BE2C (cell line): ENCODE measurements around the gene TXNDC2. TPM values are rescaled to one million over a fixed set of nuclear protein-coding genes. Genes with fewer than 3 reads are reported as not detected.

ENCODE experiments used
- DNase-seq: peaks from one replicate; pipeline ENCODE4 v3.0.0-alpha.2; 2020
- H3K27me3 ChIP-seq: fragments of 250-450 bp; sonication (Bioruptor Pico); 2 replicates; pipeline ENCODE4 v1.5.1; 2020; ENCODE audit warnings: mild to moderate bottlenecking
- H3K36me3 ChIP-seq: fragments of 250-450 bp; sonication (Bioruptor Pico); 2 replicates; pipeline ENCODE4 v1.5.1; 2020; ENCODE audit warnings: mild to moderate bottlenecking
- H3K4me1 ChIP-seq: fragments of 250-450 bp; sonication (Bioruptor Pico); 2 replicates; pipeline ENCODE4 v1.5.1; 2020
- H3K4me3 ChIP-seq: 2 replicates; pipeline ENCODE4 v1.5.1; 2011; ENCODE audit warnings: low read depth, low read length
- H3K9me3 ChIP-seq: fragments of 250-450 bp; sonication (Bioruptor Pico); 2 replicates; pipeline ENCODE4 v1.5.1; 2020
- polyA plus RNA-seq: library from polyadenylated mRNA; unstranded; fragments of >200 nt; gene quantifications from one replicate; pipeline ENCODE4 v1.2.1, GENCODE V29; 2012; ENCODE audit warnings: low read depth, missing spikeins; ENCODE audit not compliant: insufficient read length, insufficient read depth
- TF ChIP-seq, protein P1 (sequence below): IDR thresholded peaks from 2 replicates; pipeline ENCODE4 v1.5.1; 2012; ENCODE audit warnings: mild to moderate bottlenecking, low read depth, low read length

TXNDC2 gene
- polyA plus RNA-seq = not detected

DNA sequence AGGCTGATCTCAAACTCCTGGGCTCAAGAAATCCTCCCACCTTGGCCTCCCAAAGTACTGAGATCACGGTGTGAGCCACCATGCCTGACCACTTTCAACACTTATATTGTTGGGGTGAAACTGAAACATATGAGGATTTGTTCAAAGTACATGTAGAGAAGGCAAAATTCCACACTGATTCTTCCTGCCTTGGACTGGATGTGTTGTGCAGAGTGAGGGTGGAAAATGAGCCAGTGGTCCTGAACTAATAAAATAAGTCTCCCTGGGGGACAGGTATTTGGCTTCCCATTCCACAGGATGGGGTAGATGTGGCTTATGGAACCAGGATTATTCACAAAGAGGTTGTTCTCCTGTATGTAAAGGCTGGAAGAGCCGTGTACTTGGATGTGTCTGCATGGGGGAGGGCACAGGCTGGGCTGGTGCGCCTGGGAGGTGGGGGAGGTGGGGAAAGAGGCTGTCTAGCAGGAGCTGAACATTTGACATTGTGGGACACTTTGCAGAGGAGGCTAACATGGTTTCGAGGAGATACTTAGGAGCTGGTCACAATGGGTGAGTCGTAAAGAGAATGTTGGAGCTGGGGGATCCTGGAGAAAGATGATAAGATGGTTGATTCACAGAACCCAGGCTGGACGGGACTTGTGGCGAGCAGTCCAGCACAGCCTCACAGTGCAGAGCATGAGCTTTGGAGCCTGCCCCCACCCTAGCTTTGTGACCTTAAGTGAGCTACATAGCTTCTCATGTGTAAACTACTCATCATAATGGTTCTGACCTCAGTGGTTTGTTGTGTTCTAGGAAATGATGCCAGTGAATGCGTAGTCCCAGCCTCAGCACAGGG is at the start of gene TXNDC2:
Gene TXNDC2 (plus strand): TSS at position 804 of the 835 bp plus-strand sequence. CDS start 708 bp downstream, outside the sequence.
- TF ChIP-seq, protein P1, sequence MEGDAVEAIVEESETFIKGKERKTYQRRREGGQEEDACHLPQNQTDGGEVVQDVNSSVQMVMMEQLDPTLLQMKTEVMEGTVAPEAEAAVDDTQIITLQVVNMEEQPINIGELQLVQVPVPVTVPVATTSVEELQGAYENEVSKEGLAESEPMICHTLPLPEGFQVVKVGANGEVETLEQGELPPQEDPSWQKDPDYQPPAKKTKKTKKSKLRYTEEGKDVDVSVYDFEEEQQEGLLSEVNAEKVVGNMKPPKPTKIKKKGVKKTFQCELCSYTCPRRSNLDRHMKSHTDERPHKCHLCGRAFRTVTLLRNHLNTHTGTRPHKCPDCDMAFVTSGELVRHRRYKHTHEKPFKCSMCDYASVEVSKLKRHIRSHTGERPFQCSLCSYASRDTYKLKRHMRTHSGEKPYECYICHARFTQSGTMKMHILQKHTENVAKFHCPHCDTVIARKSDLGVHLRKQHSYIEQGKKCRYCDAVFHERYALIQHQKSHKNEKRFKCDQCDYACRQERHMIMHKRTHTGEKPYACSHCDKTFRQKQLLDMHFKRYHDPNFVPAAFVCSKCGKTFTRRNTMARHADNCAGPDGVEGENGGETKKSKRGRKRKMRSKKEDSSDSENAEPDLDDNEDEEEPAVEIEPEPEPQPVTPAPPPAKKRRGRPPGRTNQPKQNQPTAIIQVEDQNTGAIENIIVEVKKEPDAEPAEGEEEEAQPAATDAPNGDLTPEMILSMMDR = no peak
- DNase-seq = no peak
- Histone ChIP-seq H3K9me3 (no peaks in the 10 kb centered on the region), H3K4me3 (no peak within 1 kb of the TSS), H3K27me3 (no peaks in the 10 kb centered on the region), H3K36me3 (no peaks in the 10 kb centered on the region), H3K4me1 (no peaks in the 10 kb centered on the region)

DNA sequence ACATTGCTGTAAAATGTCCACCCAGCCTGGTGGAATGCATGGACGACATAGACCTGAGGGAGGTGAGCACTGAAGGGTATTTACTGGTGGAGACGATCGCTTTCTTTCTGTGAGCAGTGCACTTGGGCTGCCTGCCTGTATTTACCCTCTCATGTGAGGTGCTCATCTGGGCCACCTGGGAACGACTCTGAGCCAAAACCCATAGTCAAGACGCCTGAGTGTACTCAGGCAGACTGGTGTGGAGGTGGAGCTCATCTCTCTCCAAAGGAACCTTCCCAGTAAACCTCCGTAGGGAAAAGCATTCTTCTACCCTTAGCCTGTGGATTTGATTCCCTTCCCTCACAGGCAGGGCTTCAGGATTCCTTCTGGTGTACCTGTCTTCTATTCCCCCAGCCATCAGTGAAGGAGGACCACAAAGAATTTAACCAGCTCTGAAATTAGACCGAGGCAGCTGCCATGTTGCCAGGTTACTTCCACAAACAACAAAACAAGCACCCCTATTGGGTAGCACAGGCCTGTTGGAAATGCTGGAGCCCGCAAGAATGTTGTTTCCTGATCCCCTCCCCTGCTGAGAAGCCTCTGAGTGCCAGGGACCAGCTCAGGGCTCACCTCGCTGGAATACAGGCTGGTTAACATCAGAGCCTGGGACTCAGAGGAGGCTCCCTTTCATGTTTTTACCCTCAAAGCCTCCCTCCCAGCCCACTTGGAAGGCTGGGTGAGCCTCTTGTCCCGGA is 47.5 kb upstream of the TXNDC2 start:
- DNase-seq = no peak
- Histone ChIP-seq H3K36me3 (no peaks in the 10 kb centered on the region), H3K27me3 (no peaks in the 10 kb centered on the region), H3K4me3 (no peak overlapping the region), H3K4me1 (no peaks in the 10 kb centered on the region), H3K9me3 (no peaks in the 10 kb centered on the region)
- TF ChIP-seq, protein P1 = no peak

GRCh38 chr18:9839211-9839610 is 46.6 kb upstream of the TXNDC2 start:
- no peaks in the 10 kb centered on the region for H3K36me3 ChIP-seq
- H3K4me1 ChIP-seq = no peaks in the 10 kb centered on the region
- H3K4me3 ChIP-seq = no peak overlapping the region
- TF ChIP-seq, protein P1 = no peak
- no peak for DNase-seq
- H3K9me3 ChIP-seq = no peaks in the 10 kb centered on the region
- no peaks in the 10 kb centered on the region for H3K27me3 ChIP-seq

DNA sequence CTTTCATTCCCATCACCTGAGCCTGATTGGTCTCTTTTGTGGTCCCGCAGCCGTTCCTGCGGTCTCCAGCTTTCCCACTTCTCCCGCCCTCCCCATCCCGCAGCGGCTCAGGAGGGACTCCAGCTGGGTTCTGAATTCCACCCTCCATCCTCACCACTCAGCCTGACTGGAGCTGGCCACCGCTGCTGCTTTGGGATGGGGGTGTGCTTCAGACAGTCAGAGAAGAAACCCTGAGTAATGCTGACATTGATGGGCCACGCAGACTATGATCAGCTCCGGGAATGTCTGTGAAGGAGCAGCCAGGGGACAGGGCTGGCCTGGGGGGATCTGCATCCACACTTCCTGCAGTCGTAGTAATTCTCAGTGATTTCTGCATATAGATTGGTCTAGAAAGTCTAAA is 45.9 kb upstream of the TXNDC2 start:
- no peak for DNase-seq
- Histone ChIP-seq H3K4me3 (no peak overlapping the region), H3K4me1 (no peaks in the 10 kb centered on the region), H3K36me3 (no peaks in the 10 kb centered on the region), H3K9me3 (no peaks in the 10 kb centered on the region), H3K27me3 (no peaks in the 10 kb centered on the region)
- TF ChIP-seq, protein P1 = no peak

DNA sequence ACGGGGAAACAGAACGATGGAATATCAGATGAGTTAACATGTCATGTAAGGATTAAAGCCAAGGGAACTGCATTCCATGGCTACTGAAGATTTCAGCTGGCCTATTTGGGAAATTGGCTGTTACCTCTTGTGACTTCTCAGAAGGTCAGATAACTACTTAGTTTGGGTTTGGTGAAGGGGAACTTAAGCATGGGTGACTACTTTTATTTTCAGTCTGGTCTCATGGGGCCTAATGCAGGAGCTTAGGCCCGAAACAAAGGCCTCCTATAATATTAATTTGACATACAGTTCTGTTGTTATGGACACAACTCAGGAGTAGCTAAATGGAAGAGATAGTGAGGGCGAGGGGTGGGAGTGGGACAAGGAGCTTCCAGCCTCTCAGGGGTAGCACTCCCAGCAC is 44.0 kb upstream of the TXNDC2 start:
- H3K36me3 ChIP-seq = no peaks in the 10 kb centered on the region
- TF ChIP-seq, protein P1 = no peak
- no peak for DNase-seq
- no peaks in the 10 kb centered on the region for H3K27me3 ChIP-seq
- no peak overlapping the region for H3K4me3 ChIP-seq
- H3K9me3 ChIP-seq = no peaks in the 10 kb centered on the region
- no peaks in the 10 kb centered on the region for H3K4me1 ChIP-seq
